Measurements from ENCODE around the gene PCSK6.

GRCh38 chr15:101458158-101458900 is 31.2 kb downstream of the PCSK6 start:
- TF ChIP-seq, protein P1, sequence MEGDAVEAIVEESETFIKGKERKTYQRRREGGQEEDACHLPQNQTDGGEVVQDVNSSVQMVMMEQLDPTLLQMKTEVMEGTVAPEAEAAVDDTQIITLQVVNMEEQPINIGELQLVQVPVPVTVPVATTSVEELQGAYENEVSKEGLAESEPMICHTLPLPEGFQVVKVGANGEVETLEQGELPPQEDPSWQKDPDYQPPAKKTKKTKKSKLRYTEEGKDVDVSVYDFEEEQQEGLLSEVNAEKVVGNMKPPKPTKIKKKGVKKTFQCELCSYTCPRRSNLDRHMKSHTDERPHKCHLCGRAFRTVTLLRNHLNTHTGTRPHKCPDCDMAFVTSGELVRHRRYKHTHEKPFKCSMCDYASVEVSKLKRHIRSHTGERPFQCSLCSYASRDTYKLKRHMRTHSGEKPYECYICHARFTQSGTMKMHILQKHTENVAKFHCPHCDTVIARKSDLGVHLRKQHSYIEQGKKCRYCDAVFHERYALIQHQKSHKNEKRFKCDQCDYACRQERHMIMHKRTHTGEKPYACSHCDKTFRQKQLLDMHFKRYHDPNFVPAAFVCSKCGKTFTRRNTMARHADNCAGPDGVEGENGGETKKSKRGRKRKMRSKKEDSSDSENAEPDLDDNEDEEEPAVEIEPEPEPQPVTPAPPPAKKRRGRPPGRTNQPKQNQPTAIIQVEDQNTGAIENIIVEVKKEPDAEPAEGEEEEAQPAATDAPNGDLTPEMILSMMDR (IDR thresholded peaks at IDR 0.05; ENCODE audit: insufficient read depth, low read depth, low read length): no peak
- TF ChIP-seq EZH2 (IDR thresholded peaks at IDR 0.05; ENCODE audit: insufficient read depth, low read length): no peak
